Neural progenitor cell (in vitro differentiated cells): ENCODE measurements around the gene CTDSP2. TPM values are rescaled to one million over a fixed set of nuclear protein-coding genes. Genes with fewer than 3 reads are reported as not detected.

ENCODE experiments used
- DNase-seq: peaks from one replicate; pipeline ENCODE4 v3.0.0-alpha.2; 2016; ENCODE audit warnings: low spot score
- H2AFZ ChIP-seq: fragments of 200-600 bp; sonication (generic); replicated peaks from 2 replicates; pipeline ENCODE4 v1.6.1; 2016; ENCODE audit warnings: antibody characterized with exemption
- H3F3A ChIP-seq: fragments of 200-600 bp; sonication (generic); 2 replicates; pipeline ENCODE4 v1.6.1; 2016; ENCODE audit warnings: antibody characterized with exemption, low read depth
- H3K27ac ChIP-seq: fragments of 200-600 bp; sonication (generic); 2 replicates; pipeline ENCODE4 v1.5.1; 2016; ENCODE audit warnings: mild to moderate bottlenecking
- H3K27me3 ChIP-seq: fragments of 200-600 bp; sonication (generic); 2 replicates; pipeline ENCODE4 v1.6.1; 2016; ENCODE audit warnings: mild to moderate bottlenecking, moderate library complexity
- H3K36me3 ChIP-seq: fragments of 200-600 bp; sonication (generic); 2 replicates; pipeline ENCODE4 v1.5.1; 2016
- H3K4me1 ChIP-seq: fragments of 200-600 bp; sonication (generic); 2 replicates; pipeline ENCODE4 v1.6.1; 2016; ENCODE audit warnings: mixed run types
- H3K4me2 ChIP-seq: fragments of 200-600 bp; sonication (generic); 2 replicates; pipeline ENCODE4 v1.6.1; 2016
- H3K4me3 ChIP-seq: fragments of 200-600 bp; sonication (generic); 2 replicates; pipeline ENCODE4 v1.5.1; 2016
- H3K79me2 ChIP-seq: fragments of 200-600 bp; sonication (generic); 2 replicates; pipeline ENCODE4 v1.6.1; 2016; ENCODE audit warnings: low read depth
- H3K9ac ChIP-seq: fragments of 200-600 bp; sonication (generic); 2 replicates; pipeline ENCODE4 v1.6.1; 2016
- H3K9me3 ChIP-seq: fragments of 200-600 bp; sonication (generic); 2 replicates; pipeline ENCODE4 v1.5.1; 2016; ENCODE audit warnings: low read depth
- H4K20me1 ChIP-seq: fragments of 200-600 bp; sonication (generic); 2 replicates; pipeline ENCODE4 v1.6.1; 2016; ENCODE audit warnings: low read depth
- H3K27ac Mint-ChIP-seq: 3 replicates; pipeline ENCODE4 v1.8.0; 2021; ENCODE audit warnings: mixed read lengths
- H3K27me3 Mint-ChIP-seq: 2 replicates; pipeline ENCODE4 v1.8.0; 2022; ENCODE audit warnings: low read depth, mild to moderate bottlenecking, inconsistent platforms, moderate library complexity, mixed read lengths; ENCODE audit not compliant: insufficient read depth
- H3K36me3 Mint-ChIP-seq: 3 replicates; pipeline ENCODE4 v1.8.0; 2021; ENCODE audit warnings: mixed read lengths
- H3K4me1 Mint-ChIP-seq: 3 replicates; pipeline ENCODE4 v1.8.0; 2021; ENCODE audit warnings: mixed read lengths
- H3K4me3 Mint-ChIP-seq: 3 replicates; pipeline ENCODE4 v1.8.0; 2021; ENCODE audit warnings: mild to moderate bottlenecking, moderate library complexity, mixed read lengths
- H3K9me3 Mint-ChIP-seq: 3 replicates; pipeline ENCODE4 v1.8.0; 2020; ENCODE audit warnings: mixed read lengths
- EZH2 ChIP-seq: fragments of 200-600 bp; sonication (generic); IDR thresholded peaks from 2 replicates; pipeline ENCODE4 v1.6.1; 2017; ENCODE audit warnings: antibody characterized with exemption, mild to moderate bottlenecking, moderate library complexity
- EZH2phosphoT487 ChIP-seq: fragments of 200-600 bp; sonication (generic); IDR thresholded peaks from 2 replicates; pipeline ENCODE4 v1.6.1; 2017; ENCODE audit warnings: antibody characterized with exemption
- total RNA-seq: library from RNA; depleted of rRNA; stranded (reverse); fragments of >200 nt; gene quantifications from 2 replicates; pipeline ENCODE4 v1.2.3, GENCODE V29; 2015; ENCODE audit warnings: low replicate concordance
- TF ChIP-seq, protein P1 (sequence below): fragments of 200-600 bp; sonication (generic); IDR thresholded peaks from 2 replicates; pipeline ENCODE4 v1.5.1; 2017; ENCODE audit warnings: antibody characterized with exemption, mild to moderate bottlenecking

CTDSP2 gene
- total RNA-seq, 1 donor from 2014 or later, result 43.6 TPM

GRCh38 chr12:57808351-57808750 is 38.2 kb downstream of the CTDSP2 start:
- no peaks in the 10 kb centered on the region for H4K20me1 ChIP-seq
- no peak overlapping the region for H3K9ac ChIP-seq
- DNase-seq, result no peak
- H3K4me2 ChIP-seq, result no peak overlapping the region
- H3K9me3 ChIP-seq, result no peaks in the 10 kb centered on the region
- no peak overlapping the region for H3K4me3 ChIP-seq
- Mint-ChIP-seq H3K36me3 (peaks cover 2% of the 10 kb centered on the region), H3K4me1 (no peaks in the 10 kb centered on the region), H3K27ac (no peak overlapping the region), H3K9me3 (no peaks in the 10 kb centered on the region), H3K4me3 (no peak overlapping the region), H3K27me3 (peaks cover 6% of the 10 kb centered on the region)
- H3K79me2 ChIP-seq, result no peaks in the 10 kb centered on the region
- H3F3A ChIP-seq, result no peaks in the 10 kb centered on the region
- H3K27me3 ChIP-seq, result no peaks in the 10 kb centered on the region
- H3K4me1 ChIP-seq, result no peaks in the 10 kb centered on the region
- TF ChIP-seq, protein P1, sequence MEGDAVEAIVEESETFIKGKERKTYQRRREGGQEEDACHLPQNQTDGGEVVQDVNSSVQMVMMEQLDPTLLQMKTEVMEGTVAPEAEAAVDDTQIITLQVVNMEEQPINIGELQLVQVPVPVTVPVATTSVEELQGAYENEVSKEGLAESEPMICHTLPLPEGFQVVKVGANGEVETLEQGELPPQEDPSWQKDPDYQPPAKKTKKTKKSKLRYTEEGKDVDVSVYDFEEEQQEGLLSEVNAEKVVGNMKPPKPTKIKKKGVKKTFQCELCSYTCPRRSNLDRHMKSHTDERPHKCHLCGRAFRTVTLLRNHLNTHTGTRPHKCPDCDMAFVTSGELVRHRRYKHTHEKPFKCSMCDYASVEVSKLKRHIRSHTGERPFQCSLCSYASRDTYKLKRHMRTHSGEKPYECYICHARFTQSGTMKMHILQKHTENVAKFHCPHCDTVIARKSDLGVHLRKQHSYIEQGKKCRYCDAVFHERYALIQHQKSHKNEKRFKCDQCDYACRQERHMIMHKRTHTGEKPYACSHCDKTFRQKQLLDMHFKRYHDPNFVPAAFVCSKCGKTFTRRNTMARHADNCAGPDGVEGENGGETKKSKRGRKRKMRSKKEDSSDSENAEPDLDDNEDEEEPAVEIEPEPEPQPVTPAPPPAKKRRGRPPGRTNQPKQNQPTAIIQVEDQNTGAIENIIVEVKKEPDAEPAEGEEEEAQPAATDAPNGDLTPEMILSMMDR, result no peak
- TF ChIP-seq EZH2 (no peak), EZH2phosphoT487 (no peak)
- H3K36me3 ChIP-seq, result no peaks in the 10 kb centered on the region
- no peak overlapping the region for H2AFZ ChIP-seq
- H3K27ac ChIP-seq, result no peak overlapping the region

- H3K9me3 ChIP-seq, result no peaks in the 10 kb centered on the region
- H3F3A ChIP-seq, result no peaks in the 10 kb centered on the region
- no peaks in the 10 kb centered on the region for H3K9me3 Mint-ChIP-seq
- DNase-seq, result no peak
- no peak overlapping the region for H3K9ac ChIP-seq
- H3K36me3 ChIP-seq, result no peaks in the 10 kb centered on the region
- no peak overlapping the region for H3K27ac Mint-ChIP-seq
- H3K27ac ChIP-seq, result no peak overlapping the region
- no peak for TF ChIP-seq EZH2phosphoT487
- no peak for TF ChIP-seq EZH2
- TF ChIP-seq, protein P1, result no peak
- H3K4me1 ChIP-seq, result no peaks in the 10 kb centered on the region
- H3K27me3 ChIP-seq, result no peaks in the 10 kb centered on the region
- H3K4me1 Mint-ChIP-seq, result no peaks in the 10 kb centered on the region
- H2AFZ ChIP-seq, result no peak overlapping the region
- H3K79me2 ChIP-seq, result no peaks in the 10 kb centered on the region
- H3K27me3 Mint-ChIP-seq, result peaks cover 6% of the 10 kb centered on the region
- peaks cover 2% of the 10 kb centered on the region for H3K36me3 Mint-ChIP-seq
- no peak overlapping the region for H3K4me3 ChIP-seq
- H4K20me1 ChIP-seq, result no peaks in the 10 kb centered on the region
- H3K4me2 ChIP-seq, result no peak overlapping the region
- no peak overlapping the region for H3K4me3 Mint-ChIP-seq
These were observed 39.2 kb downstream of the CTDSP2 start for GRCh38 chr12:57807285-57807684.

DNA sequence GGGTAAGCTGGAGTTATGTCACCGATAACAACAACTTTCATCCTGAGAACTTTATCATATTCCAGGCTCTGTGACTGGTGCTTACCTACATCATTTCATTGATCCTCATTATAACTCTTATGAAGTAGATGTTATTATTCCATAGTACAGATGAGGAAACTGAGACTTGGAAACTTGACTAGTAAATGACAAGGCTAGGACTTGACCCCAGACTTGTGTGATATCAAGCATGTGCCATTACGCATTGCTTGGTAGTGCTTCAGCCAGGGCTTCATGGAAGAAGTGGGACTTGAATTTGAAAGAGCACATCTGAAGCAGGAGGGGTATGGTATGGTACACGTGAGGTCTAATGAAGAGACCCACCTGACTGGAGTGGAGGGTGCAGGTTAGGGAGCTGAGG is 39.9 kb downstream of the CTDSP2 start:
- Mint-ChIP-seq H3K9me3 (no peaks in the 10 kb centered on the region), H3K27ac (no peak overlapping the region), H3K4me3 (no peak overlapping the region), H3K4me1 (no peaks in the 10 kb centered on the region), H3K27me3 (peaks cover 6% of the 10 kb centered on the region), H3K36me3 (peaks cover 2% of the 10 kb centered on the region)
- no peak for DNase-seq
- H3K9ac ChIP-seq, result no peak overlapping the region
- no peaks in the 10 kb centered on the region for H3F3A ChIP-seq
- no peaks in the 10 kb centered on the region for H3K9me3 ChIP-seq
- H3K4me1 ChIP-seq, result no peaks in the 10 kb centered on the region
- no peak overlapping the region for H2AFZ ChIP-seq
- no peak overlapping the region for H3K4me2 ChIP-seq
- no peaks in the 10 kb centered on the region for H3K27me3 ChIP-seq
- TF ChIP-seq EZH2 (no peak), EZH2phosphoT487 (no peak)
- TF ChIP-seq, protein P1, result no peak
- H3K4me3 ChIP-seq, result no peak overlapping the region
- no peaks in the 10 kb centered on the region for H4K20me1 ChIP-seq
- H3K36me3 ChIP-seq, result no peaks in the 10 kb centered on the region
- H3K79me2 ChIP-seq, result no peaks in the 10 kb centered on the region
- no peak overlapping the region for H3K27ac ChIP-seq
